Measurements from ENCODE around the gene CAB39L. TPM values are rescaled to one million over a fixed set of nuclear protein-coding genes. Genes with fewer than 3 reads are reported as not detected.

The CAB39L gene
- total and polyA plus RNA-seq, 4 donors, result 1.8 to 5.1 (median 2.1) TPM

GRCh38 chr13:49400755-49401659 lies 42.9 kb downstream of the CAB39L start:
- H3K9ac ChIP-seq (ENCODE audit: low read depth in 1 of 2, low read length in 2 of 2), result peak overlapping the region in 1 of 2 donors; percentile 12
- H3K4me3 ChIP-seq (ENCODE audit: low read depth in 1 of 3, low read length in 3 of 3), result no peak overlapping the region
- no peak for DNase-seq (ENCODE audit: low spot score)

GRCh38 chr13:49399801-49400472 lies 43.9 kb downstream of the CAB39L start:
- no peak overlapping the region for H3K4me3 ChIP-seq (ENCODE audit: low read depth in 1 of 3, low read length in 3 of 3)
- 79% methylated on average over 1 of the region's 1 CpG for WGBS

More at GRCh38 chr13:49400755-49401659, 42.9 kb downstream of the CAB39L start:
- TF ChIP-seq MAX (IDR thresholded peaks at IDR 0.05) (no peak), SP1 (IDR thresholded peaks at IDR 0.05) (peak; percentile 41), ZBTB33 (IDR thresholded peaks at IDR 0.05) (no peak)
- 63% methylated on average over 7 of the region's 7 CpGs for WGBS
- Histone ChIP-seq H3K36me3 (ENCODE audit: control insufficient read depth in 4 of 4, insufficient read depth in 3 of 4, low read depth in 1 of 4, low read length in 3 of 4) (peaks cover 0 to 1% (median 0%) of the 10 kb centered on the region in 4 donors), H3K27ac (ENCODE audit: low read depth in 1 of 2, low read length in 2 of 2) (peak overlapping the region in 1 of 2 donors; percentile 36), H3K27me3 (ENCODE audit: control insufficient read depth in 4 of 4, insufficient read depth in 4 of 4, low read length in 3 of 4) (no peaks in the 10 kb centered on the region), H3K9me3 (ENCODE audit: control insufficient read depth in 4 of 4, low read length in 3 of 4) (no peaks in the 10 kb centered on the region), H3K4me1 (ENCODE audit: control insufficient read depth in 4 of 4, insufficient read depth in 4 of 4, low read length in 3 of 4) (no peaks in the 10 kb centered on the region)

More at GRCh38 chr13:49399801-49400472, 43.9 kb downstream of the CAB39L start:
- Histone ChIP-seq H3K9ac (ENCODE audit: low read depth in 1 of 2, low read length in 2 of 2) (no peak overlapping the region), H3K9me3 (ENCODE audit: control insufficient read depth in 4 of 4, low read length in 3 of 4) (no peaks in the 10 kb centered on the region), H3K27me3 (ENCODE audit: control insufficient read depth in 4 of 4, insufficient read depth in 4 of 4, low read length in 3 of 4) (no peaks in the 10 kb centered on the region), H3K27ac (ENCODE audit: low read depth in 1 of 2, low read length in 2 of 2) (no peak overlapping the region), H3K36me3 (ENCODE audit: control insufficient read depth in 4 of 4, insufficient read depth in 3 of 4, low read depth in 1 of 4, low read length in 3 of 4) (peaks cover 0 to 1% (median 0%) of the 10 kb centered on the region in 4 donors), H3K4me1 (ENCODE audit: control insufficient read depth in 4 of 4, insufficient read depth in 4 of 4, low read length in 3 of 4) (no peaks in the 10 kb centered on the region)
- TF ChIP-seq HNF4A (conservative IDR thresholded peaks at IDR 0.05), result no peak
- no peak for TF ChIP-seq HNF4G (IDR thresholded peaks at IDR 0.05)
- TF ChIP-seq CTCF (IDR thresholded peaks at IDR 0.05; ENCODE audit: low read depth, low read length, missing input control), result no peak
- no peak for TF ChIP-seq RXRA (IDR thresholded peaks at IDR 0.05)
- TF ChIP-seq JUND (IDR thresholded peaks at IDR 0.05), result no peak
- TF ChIP-seq TAF1 (conservative IDR thresholded peaks at IDR 0.05), result no peak
- no peak for TF ChIP-seq ZBTB33 (IDR thresholded peaks at IDR 0.05)
- TF ChIP-seq FOXA1 (IDR thresholded peaks at IDR 0.05), result no peak
- TF ChIP-seq SP1 (IDR thresholded peaks at IDR 0.05), result no peak
- no peak for TF ChIP-seq FOXA2 (IDR thresholded peaks at IDR 0.05)
- TF ChIP-seq YY1 (IDR thresholded peaks at IDR 0.05), result no peak
- no peak for TF ChIP-seq REST (IDR thresholded peaks at IDR 0.05)
- no peak for TF ChIP-seq EGR1 (IDR thresholded peaks at IDR 0.05; ENCODE audit: low read depth in 2 of 2)
- no peak for TF ChIP-seq NR2F2 (IDR thresholded peaks at IDR 0.05)
- TF ChIP-seq GABPA (IDR thresholded peaks at IDR 0.05 in 1 of 2, conservative IDR thresholded peaks at IDR 0.05 in 1 of 2), result no peak
- TF ChIP-seq ATF3 (IDR thresholded peaks at IDR 0.05), result no peak
- TF ChIP-seq RAD21 (IDR thresholded peaks at IDR 0.05), result no peak
- no peak for DNase-seq (ENCODE audit: low spot score)

Measured in liver (tissue), 9 donors.